SK-N-MC (cell line): ENCODE measurements around the gene HS1BP3.

ENCODE experiments used
- DNase-seq: peaks from one replicate; pipeline ENCODE4 v3.0.0-alpha.2; 2011; ENCODE audit warnings: low read depth, low spot score
- H3K27ac ChIP-seq: fragments of 200-600 bp; sonication (generic); 2 replicates; pipeline ENCODE4 v1.5.1; 2016; ENCODE audit warnings: mixed run types
- H3K36me3 ChIP-seq: fragments of 200-600 bp; sonication (generic); 2 replicates; pipeline ENCODE4 v1.6.1; 2017; ENCODE audit warnings: antibody characterized with exemption, low read length, mixed read lengths; ENCODE audit not compliant: insufficient read depth
- H3K4me3 ChIP-seq: fragments of 200-600 bp; sonication (generic); 2 replicates; pipeline ENCODE4 v1.5.1; 2016
- H3K9ac ChIP-seq: fragments of 200-600 bp; sonication (generic); 2 replicates; pipeline ENCODE4 v1.8.0; 2017; ENCODE audit warnings: mixed run types, mixed read lengths; ENCODE audit not compliant: insufficient read length
- H3K9me3 ChIP-seq: fragments of 200-600 bp; sonication (generic); 2 replicates; pipeline ENCODE4 v1.6.1; 2017; ENCODE audit warnings: low read depth, mild to moderate bottlenecking, antibody characterized with exemption, low read length, moderate library complexity, mixed read lengths
- EZH2 ChIP-seq: fragments of 200-600 bp; sonication (generic); IDR thresholded peaks from one replicate; pipeline ENCODE4 v1.6.1; 2017; ENCODE audit warnings: antibody characterized with exemption
- FOXP2 ChIP-seq: optimal IDR thresholded peaks from 2 replicates; pipeline ENCODE3; 2011; ENCODE audit warnings: mild to moderate bottlenecking, moderate library complexity; ENCODE audit not compliant: insufficient read depth; ENCODE audit errors: extremely low read length, control extremely low read depth
- POLR2AphosphoS5 ChIP-seq: IDR thresholded peaks from 2 replicates; pipeline ENCODE4 v1.6.1; 2012; ENCODE audit warnings: mild to moderate bottlenecking, low read depth, low read length, borderline replicate concordance

The HS1BP3 gene

DNA sequence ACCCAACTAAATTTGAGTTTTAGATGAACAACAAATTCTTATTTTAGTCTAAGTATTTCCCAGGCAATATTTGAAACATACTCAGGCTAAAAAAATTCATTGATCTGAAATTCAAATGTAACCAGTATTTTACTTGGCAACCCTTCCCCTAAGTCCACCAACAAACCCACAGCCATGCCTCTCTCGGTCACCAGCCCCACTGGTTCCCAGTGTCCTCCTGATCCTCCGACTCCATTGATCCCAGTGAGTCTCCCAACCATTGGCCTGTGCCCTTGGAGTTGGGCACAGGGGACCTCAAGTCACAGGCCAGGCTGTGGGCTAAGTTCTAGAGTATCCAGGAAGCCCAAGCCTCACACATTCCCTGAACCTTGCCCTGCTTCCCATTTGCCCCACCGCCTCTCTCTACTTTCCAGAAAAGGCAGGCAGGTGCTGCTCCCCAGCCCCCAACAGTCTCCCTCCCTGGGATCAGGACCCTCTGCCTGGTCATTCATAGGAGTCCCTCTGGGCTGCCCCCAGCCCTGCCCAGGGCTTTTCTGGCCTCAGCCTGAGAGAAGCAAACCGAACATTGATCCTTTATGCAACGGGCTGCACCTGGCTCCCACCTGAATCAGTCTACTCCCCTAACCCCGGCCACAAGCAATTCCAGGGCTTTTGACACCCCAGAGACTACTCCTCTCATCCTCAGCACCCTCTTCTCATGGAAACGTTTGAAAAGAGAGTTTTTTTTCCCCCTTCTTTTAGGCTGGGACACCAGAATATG is 81.3 kb downstream of the HS1BP3 start:
- TF ChIP-seq POLR2AphosphoS5 (no peak), EZH2 (no peak), FOXP2 (no peak)
- H3K27ac ChIP-seq = no peak overlapping the region

DNA sequence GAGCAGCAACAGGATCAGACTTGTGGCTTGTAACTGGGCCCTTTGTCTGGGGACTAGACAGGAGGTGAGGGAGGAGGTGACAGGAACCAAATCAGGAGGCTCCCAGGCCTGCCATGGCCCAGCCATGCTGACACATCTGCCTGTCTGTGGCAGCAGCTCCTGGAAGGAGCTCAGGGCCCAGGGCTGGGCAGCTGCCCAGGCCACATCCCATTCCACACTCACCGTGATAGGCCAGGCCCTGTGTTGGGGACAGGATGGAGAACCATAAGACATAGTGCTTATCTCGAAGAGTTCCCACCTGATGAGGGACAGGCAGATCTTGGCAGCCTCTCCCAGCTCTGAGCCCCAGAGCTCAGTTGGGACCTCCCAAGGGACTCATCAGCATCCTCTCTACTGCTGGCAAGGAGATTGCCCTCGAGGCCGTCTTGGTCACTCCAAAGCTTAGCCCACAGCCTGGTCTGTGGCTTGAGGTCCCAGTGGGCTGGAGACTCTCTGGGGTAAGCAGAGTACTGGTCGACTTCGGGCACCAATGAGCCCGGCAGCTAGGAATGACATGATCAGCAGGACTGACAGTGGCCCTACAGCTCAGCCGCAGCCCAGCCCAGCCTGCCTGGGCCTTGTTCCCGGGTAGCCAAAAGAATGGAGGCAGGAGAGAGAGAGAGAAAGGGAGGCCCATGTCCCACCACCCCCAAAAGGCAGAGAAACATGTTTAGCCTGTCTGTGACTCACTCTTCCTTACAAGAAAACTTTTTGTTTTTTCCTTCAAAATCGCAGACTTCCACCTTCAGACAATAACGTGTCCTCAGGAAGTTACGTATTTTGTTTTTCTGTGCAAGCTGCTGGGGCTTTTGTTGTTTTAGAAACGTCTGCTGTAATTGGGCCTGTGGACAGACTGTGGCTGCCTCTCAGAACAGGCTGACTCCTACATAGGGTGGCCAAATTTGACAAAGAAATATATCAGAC is 82.1 kb downstream of the HS1BP3 start:
- H3K36me3 ChIP-seq = no peaks in the 10 kb centered on the region
- H3K4me3 ChIP-seq = no peak overlapping the region
- H3K9ac ChIP-seq = no peak overlapping the region
- no peak for TF ChIP-seq EZH2
- TF ChIP-seq FOXP2 = no peak
- no peak for TF ChIP-seq POLR2AphosphoS5
- DNase-seq = no peak
- H3K27ac ChIP-seq = 0 out of 2 replicates have a peak overlapping the region, but pooled peaks have one; percentile 19
- H3K9me3 ChIP-seq = no peaks in the 10 kb centered on the region

More for the DNA sequence above, 81.3 kb downstream of the HS1BP3 start:
- Histone ChIP-seq H3K9me3 (no peaks in the 10 kb centered on the region), H3K4me3 (no peak overlapping the region), H3K36me3 (no peaks in the 10 kb centered on the region), H3K9ac (no peak overlapping the region)
- no peak for DNase-seq

DNA sequence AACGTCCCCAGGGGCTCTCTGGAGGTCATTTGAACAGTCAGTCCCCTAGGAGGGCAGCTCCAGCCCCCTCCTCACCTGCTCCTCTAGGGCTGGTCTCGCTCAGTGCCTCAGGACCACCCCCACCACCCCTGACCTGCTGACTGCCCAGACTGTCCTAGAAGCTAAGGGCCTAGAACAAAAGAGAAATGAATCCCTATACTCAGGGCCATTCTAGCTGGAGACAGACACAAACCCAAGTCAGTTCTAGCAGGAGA is 83.0 kb downstream of the HS1BP3 start:
- no peak overlapping the region for H3K4me3 ChIP-seq
- no peaks in the 10 kb centered on the region for H3K36me3 ChIP-seq
- no peak overlapping the region for H3K9ac ChIP-seq
- TF ChIP-seq FOXP2 (no peak), EZH2 (no peak), POLR2AphosphoS5 (no peak)
- H3K27ac ChIP-seq = no peak overlapping the region
- H3K9me3 ChIP-seq = no peaks in the 10 kb centered on the region
- no peak for DNase-seq
